ENCODE results near the gene ARFIP1. TPM values are rescaled to one million over a fixed set of nuclear protein-coding genes. Genes with fewer than 3 reads are reported as not detected.

The ARFIP1 gene
- total RNA-seq, 1 experiment from 2014 or later, result 52.7 TPM

DNA sequence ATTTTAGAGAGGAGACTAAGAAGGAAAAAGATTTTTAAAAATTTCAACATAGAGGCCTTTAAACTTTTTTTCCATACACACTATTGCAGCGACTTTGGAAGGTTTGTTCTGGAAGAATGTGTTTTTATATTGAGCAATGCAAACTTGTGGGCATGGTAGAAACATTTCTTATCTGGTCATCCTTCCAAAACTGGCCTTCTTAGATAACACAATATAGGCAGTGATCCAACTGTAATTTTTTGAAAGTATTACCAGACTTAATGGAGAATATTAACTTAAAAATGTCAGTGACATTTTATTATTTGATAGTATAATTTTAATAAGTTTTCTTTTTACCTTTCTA, 182.0 kb downstream of the ARFIP1 start:
- no peak for DNase-seq (ENCODE audit: low read depth)

Other genes starting within 250 kb of the ARFIP1 start
- 19.9 and 24.3 TPM in 2 replicates for gene FBXW7, start 243.9 kb upstream of the ARFIP1 start, total RNA-seq (2014; rRNA removed; shearing (Covaris generic))
- gene TMEM154, start 100.0 kb upstream of the ARFIP1 start, total RNA-seq (2014; rRNA removed; shearing (Covaris generic)), result 0.59 and 0.60 TPM in 2 replicates
- gene TIGD4, start 224 bp upstream of the ARFIP1 start, total RNA-seq (2014; rRNA removed; shearing (Covaris generic)), result under 0.01 and 0.10 TPM in 2 replicates
- 0.36 and 0.49 TPM in 2 replicates for gene FHDC1, start 156.4 kb downstream of the ARFIP1 start, total RNA-seq (2014; rRNA removed; shearing (Covaris generic))